Keratinocyte (primary cell): ENCODE results near the gene CUL4B. TPM values are rescaled to one million over a fixed set of nuclear protein-coding genes. Genes with fewer than 3 reads are reported as not detected.

Experiments used
- DNase-seq: peaks from one replicate; pipeline ENCODE4 v3.0.0-alpha.2; 2011; ENCODE audit warnings: low read depth, missing footprints, low spot score
- FAIRE-seq: peaks from 2 replicates; lab custom pipeline; 2011; peaks lifted over from hg19 to GRCh38; lab: Jason Lieb, UNC
- H2AFZ ChIP-seq: 2 replicates; pipeline ENCODE4 v1.6.0; 2012; ENCODE audit warnings: low read length, control low read depth, inconsistent platforms; ENCODE audit not compliant: control insufficient read depth
- H3K27ac ChIP-seq: 2 replicates; pipeline ENCODE4 v1.5.1; 2011; ENCODE audit warnings: low read length; ENCODE audit not compliant: control insufficient read depth, insufficient read depth
- H3K27me3 ChIP-seq: 3 replicates; pipeline ENCODE4 v1.6.0; 2011; ENCODE audit warnings: low read length; ENCODE audit not compliant: control insufficient read depth, insufficient read depth; ENCODE audit errors: extremely low read depth
- H3K36me3 ChIP-seq, 2 experiments: 2 replicates in 1 of 2; 3 replicates in 1 of 2; pipeline ENCODE4 v1.5.1; 2011; ENCODE audit warnings: low read length in 2 of 2, mild to moderate bottlenecking in 1 of 2; ENCODE audit not compliant: control insufficient read depth in 2 of 2, insufficient read depth in 2 of 2; ENCODE audit errors: extremely low read depth in 1 of 2
- H3K4me1 ChIP-seq: 3 replicates; pipeline ENCODE4 v1.5.1; 2011; ENCODE audit warnings: low read length; ENCODE audit not compliant: control insufficient read depth, insufficient read depth; ENCODE audit errors: extremely low read depth
- H3K4me2 ChIP-seq: 3 replicates; pipeline ENCODE4 v1.6.0; 2011; ENCODE audit warnings: low read depth, low read length; ENCODE audit not compliant: control insufficient read depth, insufficient read depth; ENCODE audit errors: extremely low read depth
- H3K4me3 ChIP-seq, 3 experiments: fragments of 200-600 bp in 1 of 3; sonication (generic) in 1 of 3; 2 replicates in 2 of 3; 3 replicates in 1 of 3; pipeline ENCODE4 v1.5.1; 2011 to 2016; ENCODE audit warnings: low read length in 3 of 3, mild to moderate bottlenecking in 3 of 3, control low read depth in 2 of 3, inconsistent platforms in 1 of 3, low read depth in 1 of 3, mixed read lengths in 1 of 3, mixed run types in 1 of 3, moderate library complexity in 1 of 3; ENCODE audit not compliant: control insufficient read depth in 2 of 3, insufficient read depth in 2 of 3; ENCODE audit errors: extremely low read depth in 1 of 3
- H3K79me2 ChIP-seq: 2 replicates; pipeline ENCODE4 v1.6.0; 2012; ENCODE audit warnings: low read length; ENCODE audit not compliant: control insufficient read depth, insufficient read depth
- H3K9ac ChIP-seq: 3 replicates; pipeline ENCODE4 v1.6.0; 2011; ENCODE audit warnings: low read length; ENCODE audit not compliant: control insufficient read depth, insufficient read depth; ENCODE audit errors: extremely low read depth
- H3K9me1 ChIP-seq: 3 replicates; pipeline ENCODE4 v1.6.0; 2011; ENCODE audit warnings: low read length; ENCODE audit not compliant: control insufficient read depth, insufficient read depth; ENCODE audit errors: extremely low read depth
- H3K9me3 ChIP-seq: 2 replicates; pipeline ENCODE4 v1.5.1; 2012; ENCODE audit warnings: low read depth, low read length; ENCODE audit not compliant: control insufficient read depth
- H4K20me1 ChIP-seq: 3 replicates; pipeline ENCODE4 v1.6.0; 2011; ENCODE audit warnings: low read length; ENCODE audit not compliant: control insufficient read depth, insufficient read depth; ENCODE audit errors: extremely low read depth
- CTCF ChIP-seq, 3 experiments: IDR thresholded peaks in 1 of 3; conservative IDR thresholded peaks in 1 of 3; optimal IDR thresholded peaks in 1 of 3; 2 replicates in 2 of 3; 3 replicates in 1 of 3; pipeline versions ENCODE3 to v1.5.1; 2011; ENCODE audit warnings: low read length in 3 of 3, mild to moderate bottlenecking in 3 of 3, moderate library complexity in 2 of 3, control low read depth in 1 of 3, inconsistent platforms in 1 of 3; ENCODE audit not compliant: insufficient read depth in 2 of 3; ENCODE audit errors: extremely low read depth in 1 of 3
- EZH2 ChIP-seq: IDR thresholded peaks from one replicate; pipeline ENCODE4 v1.6.1; 2012; ENCODE audit warnings: inconsistent platforms, mild to moderate bottlenecking, low read length, moderate library complexity
- dilution Hi-C: fragments of 300-500 bp; cut with MboI; formaldehyde crosslinking; loops from one replicate; pipeline ENCODE4 v1.7.0; 2020; ENCODE audit warnings: low sequenced_read_pairs; ENCODE audit not compliant: extremely low pct_ligation_motif_present
- polyA minus RNA-seq, 3 experiments: library from RNA; depleted of rRNA, polyadenylated mRNA; stranded (reverse); fragments of >200 nt; gene quantifications; 1 replicate in 1 of 3; 2 replicates in 1 of 3; 3 replicates in 1 of 3; pipeline ENCODE4 v1.2.3, GENCODE V29; 2011
- polyA plus RNA-seq, 5 experiments: library from polyadenylated mRNA; depleted of rRNA in 3 of 5; stranded (reverse) in 3 of 5; stranded (forward) in 1 of 5; unstranded in 1 of 5; fragments of >200 nt; gene quantifications; 1 replicate in 1 of 5; 2 replicates in 3 of 5; 3 replicates in 1 of 5; pipeline versions ENCODE4 v1.2.1 to v1.2.3, GENCODE V29; 2011 to 2012; ENCODE audit warnings: missing spikeins in 2 of 5, low read depth in 1 of 5, low replicate concordance in 1 of 5

Gene CUL4B
- polyA plus RNA-seq (16.7 to 23.3 TPM (median 18.0 TPM) in 3 replicates), polyA minus RNA-seq (29.6 to 64.6 TPM (median 47.0 TPM) in 3 replicates)
- 25.1 TPM for polyA plus RNA-seq (2011; ENCODE audit: low read depth)
- polyA plus RNA-seq (2011; cell fraction: cytosol; rRNA removed), result 10.5 and 19.1 TPM in 2 replicates
- 16.8 and 18.1 TPM in 2 replicates for polyA plus RNA-seq (2011; cell fraction: nucleus; rRNA removed)
- polyA plus RNA-seq (2012; ENCODE audit: low replicate concordance), result 11.0 and 16.8 TPM in 2 replicates
- 17.3 TPM for polyA minus RNA-seq (2011; cell fraction: cytosol; rRNA and poly(A)+ RNA removed)
- 9.1 and 16.5 TPM in 2 replicates for polyA minus RNA-seq (2011; cell fraction: nucleus; rRNA and poly(A)+ RNA removed)

DNA sequence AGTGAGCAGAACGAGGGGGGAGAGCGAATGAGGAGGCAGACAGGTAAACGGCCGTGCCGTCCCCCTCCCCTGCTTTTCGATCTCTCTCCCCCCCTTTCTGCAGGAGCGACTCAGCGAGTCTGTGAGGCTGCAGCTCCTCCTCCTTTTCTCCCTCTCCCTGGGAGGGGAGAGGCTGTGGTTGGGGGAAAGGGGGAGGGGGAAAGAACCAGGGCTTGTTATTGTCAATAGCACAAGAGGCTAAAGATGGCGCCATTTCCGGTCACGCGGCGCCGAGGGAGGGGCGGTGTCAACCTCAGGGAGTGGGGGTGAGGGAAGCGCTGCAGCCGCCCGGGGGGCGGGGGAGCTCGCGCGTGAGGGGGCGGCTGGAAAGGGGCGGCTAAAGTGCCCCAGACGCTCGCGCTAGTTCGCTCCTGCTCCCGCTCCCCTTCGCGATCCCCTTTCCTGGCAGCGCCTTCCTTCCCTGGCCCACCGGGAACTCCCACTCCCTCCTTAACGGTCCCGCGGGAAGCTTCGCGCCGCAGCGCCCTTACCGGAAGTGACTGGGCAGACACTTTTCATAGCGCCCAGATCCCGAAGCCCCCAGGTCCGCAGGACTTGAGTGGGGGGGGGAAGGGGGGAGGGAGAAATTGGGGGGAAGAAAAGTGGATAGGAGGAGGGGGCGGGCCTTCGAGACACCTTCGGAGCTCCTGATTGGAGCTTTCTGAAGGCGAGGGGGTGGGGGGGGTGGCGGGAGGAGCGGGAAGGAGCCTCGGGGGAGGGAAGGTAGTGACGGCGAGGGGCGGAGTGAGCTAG is at the start of gene CUL4B:
Gene CUL4B (minus strand): TSS at position 121 of the 792 bp plus-strand sequence. CDS start 324 bp downstream, outside the sequence.
- TF ChIP-seq EZH2 (no peak), CTCF (optimal IDR thresholded peaks at IDR 0.05 in 1 of 3, IDR thresholded peaks at IDR 0.05 in 1 of 3, conservative IDR thresholded peaks at IDR 0.05 in 1 of 3; ENCODE audit: extremely low read depth in 1 of 3, insufficient read depth in 2 of 3, low read length in 3 of 3) (no peak)
- FAIRE-seq, result no peak
- H2AFZ ChIP-seq, result peak within 1 kb of the TSS; percentile 66
- H3K27me3 ChIP-seq, result no peaks in the 10 kb centered on the region
- H3K4me1 ChIP-seq, result peaks cover 5% of the 10 kb centered on the region
- peaks cover 20% of the 10 kb centered on the region for H3K79me2 ChIP-seq
- dilution Hi-C loops, result no loop called here
- peak within 1 kb of the TSS; percentile 86 for H3K9ac ChIP-seq
- peak within 1 kb of the TSS; percentile 87 for H3K27ac ChIP-seq
- peak within 1 kb of the TSS; percentile 87 for H3K4me2 ChIP-seq
- peak; percentile 55 for DNase-seq
- H3K9me1 ChIP-seq, result no peaks in the 10 kb centered on the region
- no peaks in the 10 kb centered on the region for H3K9me3 ChIP-seq
- peak within 1 kb of the TSS; percentile 57 to 83 (median 71) for H3K4me3 ChIP-seq
- H3K36me3 ChIP-seq, result no peaks in the 10 kb centered on the region
- no peaks in the 10 kb centered on the region for H4K20me1 ChIP-seq

DNA sequence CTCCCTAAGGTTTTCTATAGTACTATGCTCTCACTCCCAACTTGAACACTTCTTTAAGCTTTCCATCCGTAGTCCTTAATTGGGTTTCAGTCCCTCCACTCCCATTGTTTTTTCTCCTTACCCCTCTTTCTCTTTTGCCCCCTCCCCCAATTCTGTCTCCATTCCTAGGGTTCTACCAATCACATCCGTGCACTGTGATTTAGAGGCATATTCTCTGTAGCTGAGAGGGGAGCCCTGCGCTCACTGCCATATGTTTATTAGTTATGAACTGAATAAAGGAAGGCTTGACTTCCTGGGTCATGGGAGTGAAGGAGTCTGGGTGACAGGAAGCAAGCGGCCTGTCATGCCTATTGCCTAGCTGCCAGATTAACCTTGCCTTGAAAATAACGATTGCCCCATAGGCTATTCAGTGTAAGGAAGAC is 43.6 kb upstream of the CUL4B start:
- Histone ChIP-seq H3K4me3 (peak overlapping the region; percentile 63 to 85 (median 83)), H3K27ac (peak overlapping the region; percentile 87), H3K9me3 (no peaks in the 10 kb centered on the region), H3K9ac (peak overlapping the region; percentile 87), H3K79me2 (peaks cover 17% of the 10 kb centered on the region), H4K20me1 (no peaks in the 10 kb centered on the region), H3K27me3 (no peaks in the 10 kb centered on the region), H2AFZ (peak overlapping the region; percentile 68), H3K4me2 (peak overlapping the region; percentile 77), H3K4me1 (no peaks in the 10 kb centered on the region), H3K9me1 (no peaks in the 10 kb centered on the region), H3K36me3 (no peaks in the 10 kb centered on the region)
- dilution Hi-C loops, result no loop called here
- TF ChIP-seq CTCF (optimal IDR thresholded peaks at IDR 0.05 in 1 of 3, IDR thresholded peaks at IDR 0.05 in 1 of 3, conservative IDR thresholded peaks at IDR 0.05 in 1 of 3; ENCODE audit: extremely low read depth in 1 of 3, insufficient read depth in 2 of 3, low read length in 3 of 3) (no peak), EZH2 (no peak)
- DNase-seq (no peak), FAIRE-seq (no peak)
